ENCODE measurements around the gene IQCH.
A peak's percentile ranks its signal among the peaks of the same experiment; 100 is the strongest.

The IQCH gene

GRCh38 chr15:67501177-67501835 is 246.7 kb downstream of the IQCH start:
- no peak for DNase-seq

- DNase-seq, result peak in 3 of 56 donors; percentile 4 to 19 (median 7)
Measured at GRCh38 chr15:67501836-67502461, 247.4 kb downstream of the IQCH start.

- DNase-seq, result no peak
Measured at GRCh38 chr15:67504056-67504455, 249.5 kb downstream of the IQCH start.

- DNase-seq, result no peak
Measured at GRCh38 chr15:67504796-67505195, 250.2 kb downstream of the IQCH start.

GRCh38 chr15:67505675-67506572 is 251.3 kb downstream of the IQCH start:
- DNase-seq, result no peak

DNA sequence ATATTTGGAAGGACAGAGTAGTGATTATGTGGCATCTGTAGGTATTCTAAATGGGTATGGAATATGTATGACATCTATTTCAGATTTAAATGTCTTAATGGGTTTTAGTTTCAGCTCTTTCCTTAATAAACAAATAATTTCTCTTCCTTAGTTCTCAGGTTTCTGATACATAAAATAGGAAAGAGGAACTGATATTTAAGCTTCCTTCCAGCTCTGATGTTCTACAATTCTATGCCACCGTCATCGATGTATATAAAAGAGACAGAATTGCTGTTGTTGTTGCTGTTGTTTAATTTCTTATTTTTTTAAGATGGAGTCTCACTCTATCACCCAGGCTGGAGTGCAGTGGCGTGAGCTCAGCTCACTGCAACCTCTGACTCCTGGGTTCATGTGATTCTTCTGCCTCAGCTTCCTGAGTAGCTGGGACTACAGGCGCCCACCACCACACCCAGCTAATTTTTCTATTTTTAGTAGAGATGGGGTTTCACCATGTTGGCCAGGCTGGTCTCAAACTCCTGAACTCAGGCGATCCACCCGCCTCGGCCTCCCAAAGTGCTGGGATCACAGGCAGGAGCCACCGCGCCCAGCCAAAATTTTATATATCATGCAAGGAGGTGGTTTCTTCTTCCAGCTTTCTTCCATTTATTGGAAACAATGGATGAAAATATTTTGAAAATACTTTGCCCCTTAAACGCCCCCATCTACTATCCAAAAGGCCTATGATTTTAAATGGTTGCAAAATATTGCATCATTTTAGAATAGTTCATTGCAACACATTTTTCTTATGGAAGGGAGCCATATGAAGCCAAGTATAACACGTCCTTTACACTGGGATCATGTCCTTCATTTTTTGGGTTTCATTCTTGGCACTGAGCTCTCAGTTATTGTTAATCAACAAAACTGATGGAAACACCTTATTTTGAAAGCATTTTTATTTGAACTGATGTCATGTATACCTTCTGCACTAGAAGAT is 252.5 kb downstream of the IQCH start:
- no peak for DNase-seq

GRCh38 chr15:67508407-67508806 is 253.8 kb downstream of the IQCH start:
- no peak for DNase-seq

- DNase-seq, result no peak
Measured at GRCh38 chr15:67509918-67510317, 255.3 kb downstream of the IQCH start.

GRCh38 chr15:67510597-67511190 is 256.1 kb downstream of the IQCH start:
- DNase-seq, result no peak

GRCh38 chr15:67511606-67512005 is 257.0 kb downstream of the IQCH start:
- DNase-seq, result no peak

DNA sequence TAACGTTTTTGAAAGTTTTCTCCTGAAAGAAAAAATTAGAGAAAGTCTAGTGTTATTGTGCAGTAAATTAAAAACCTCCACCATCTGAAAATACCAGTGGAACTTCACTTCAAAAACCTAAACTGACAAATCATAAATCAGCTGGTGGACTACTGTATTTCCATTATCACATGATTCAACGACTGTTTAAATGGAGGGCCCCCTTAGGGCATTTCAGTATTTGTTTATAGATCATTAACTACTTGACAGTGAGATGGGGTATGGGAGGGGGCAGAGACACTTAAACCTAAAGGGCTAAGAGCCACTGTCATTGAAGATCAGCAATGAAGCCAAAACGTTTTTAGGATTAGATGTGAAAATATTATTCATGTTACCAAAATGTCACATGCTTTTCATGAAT is 257.6 kb downstream of the IQCH start:
- no peak for DNase-seq

DNA sequence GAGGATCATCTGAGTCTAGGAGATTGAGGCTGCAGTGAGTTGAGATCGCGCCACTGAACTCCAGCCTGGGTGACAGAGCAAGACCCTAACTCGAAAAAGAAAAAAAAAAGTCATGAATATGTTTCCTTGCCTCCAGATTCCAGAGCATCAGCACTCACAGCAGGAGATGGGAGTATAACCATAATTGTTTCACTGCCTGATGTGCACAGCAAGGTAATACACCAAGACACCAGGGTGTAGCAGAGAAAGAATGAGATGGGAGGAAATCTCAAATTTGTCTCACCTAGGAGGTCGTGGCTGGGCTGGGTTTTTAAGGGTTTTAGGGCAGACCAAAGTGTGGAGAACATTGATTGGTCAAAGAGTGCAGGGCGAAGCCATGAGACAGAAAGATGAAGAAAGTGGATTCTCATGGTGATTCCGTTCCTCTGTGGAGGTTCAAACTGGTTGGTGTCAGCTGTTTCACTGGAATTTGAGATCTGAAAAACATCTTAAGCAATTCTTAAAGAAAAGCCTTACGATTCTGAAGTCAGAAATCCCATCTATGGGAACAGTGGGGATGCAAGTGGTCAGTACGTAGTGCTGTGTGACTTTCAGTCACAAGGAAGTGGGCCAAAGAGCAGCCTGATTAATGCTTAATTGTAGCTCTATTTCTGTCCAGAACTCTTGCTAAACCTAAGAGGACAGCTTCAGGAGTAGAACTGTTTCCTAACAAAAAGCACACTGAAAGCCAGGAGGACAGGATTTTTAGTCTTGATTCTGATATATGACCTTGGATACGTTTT is 258.5 kb downstream of the IQCH start:
- DNase-seq, result no peak

- DNase-seq, result no peak
Measured at GRCh38 chr15:67515090-67515489, 260.5 kb downstream of the IQCH start.

DNA sequence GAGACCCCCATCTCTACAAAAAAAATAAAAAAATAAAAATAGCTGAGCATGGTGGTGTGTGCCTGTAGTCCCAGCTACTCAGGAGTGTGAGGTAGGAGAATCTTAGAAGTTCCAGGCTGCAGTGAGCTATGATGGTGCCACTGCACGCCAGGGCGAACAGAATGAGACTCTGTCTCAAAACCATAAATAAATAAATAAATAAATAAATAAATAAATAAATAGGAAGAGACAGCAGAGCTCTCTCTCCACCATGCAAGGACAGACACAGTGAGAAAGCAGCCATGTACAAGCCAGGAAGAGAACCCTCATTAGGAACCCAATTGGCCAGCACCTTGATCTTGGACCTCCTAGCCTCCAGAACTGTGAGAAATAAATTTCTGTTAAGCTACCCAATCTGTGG is 261.0 kb downstream of the IQCH start:
- DNase-seq, result no peak

GRCh38 chr15:67520321-67521028 is 265.9 kb downstream of the IQCH start:
- peak in 3 of 56 donors; percentile 32 to 57 (median 46) for DNase-seq

GRCh38 chr15:67521029-67521782 is 266.6 kb downstream of the IQCH start, which contains the start of gene C15orf61:
TSS of gene C15orf61 (plus strand) at chr15:67521131. CDS start at chr15:67521249, 118 bp downstream.
- DNase-seq, result peak in 54 of 56 donors; percentile 45 to 91 (median 80)

GRCh38 chr15:67521783-67522568 is 267.4 kb downstream of the IQCH start:
- peak in 1 of 56 donors; percentile 29 for DNase-seq
